ENCODE results near the gene GABRB3. TPM values are rescaled to one million over a fixed set of nuclear protein-coding genes. Genes with fewer than 3 reads are reported as not detected.

GABRB3 gene
- total RNA-seq, 1 experiment from 2014 or later = 0.13 TPM

GRCh38 chr15:26630857-26631256, 142.0 kb downstream of the GABRB3 start:
- Histone ChIP-seq H3K4me3 (ENCODE audit: low read depth in 2 of 2, low read length in 2 of 2) (no peak overlapping the region), H3K4me1 (ENCODE audit: control insufficient read depth, insufficient read depth, low read length) (no peaks in the 10 kb centered on the region), H3K27me3 (ENCODE audit: control insufficient read depth, insufficient read depth, low read length) (no peaks in the 10 kb centered on the region), H3K9me3 (ENCODE audit: control insufficient read depth, insufficient read depth, low read depth, low read length) (no peaks in the 10 kb centered on the region), H3K36me3 (ENCODE audit: control insufficient read depth, insufficient read depth, low read length) (no peaks in the 10 kb centered on the region), H3K27ac (ENCODE audit: low read length) (no peak overlapping the region)
- in situ Hi-C loops (cut with HindIII; ENCODE audit: low pct_unique_long_range_greater_than_20kb, low sequenced_read_pairs) = no loop called here
- ChIA-PET POLR2A (no interaction called here), CTCF (no interaction called here)
- DNase-seq (ENCODE audit: low read depth, low spot score) (no peak), ATAC-seq (no peak)
- TF ChIP-seq TCF7L2 (IDR thresholded peaks at IDR 0.05; ENCODE audit: low read depth, low read length) (no peak), CTCF (IDR thresholded peaks at IDR 0.05) (no peak), SIN3A (IDR thresholded peaks at IDR 0.05; ENCODE audit: borderline replicate concordance, insufficient read depth, low read depth, low read length) (no peak), POLR2AphosphoS5 (IDR thresholded peaks at IDR 0.05; ENCODE audit: low read depth, low read length) (no peak)
- TF ChIP-seq, protein P1, sequence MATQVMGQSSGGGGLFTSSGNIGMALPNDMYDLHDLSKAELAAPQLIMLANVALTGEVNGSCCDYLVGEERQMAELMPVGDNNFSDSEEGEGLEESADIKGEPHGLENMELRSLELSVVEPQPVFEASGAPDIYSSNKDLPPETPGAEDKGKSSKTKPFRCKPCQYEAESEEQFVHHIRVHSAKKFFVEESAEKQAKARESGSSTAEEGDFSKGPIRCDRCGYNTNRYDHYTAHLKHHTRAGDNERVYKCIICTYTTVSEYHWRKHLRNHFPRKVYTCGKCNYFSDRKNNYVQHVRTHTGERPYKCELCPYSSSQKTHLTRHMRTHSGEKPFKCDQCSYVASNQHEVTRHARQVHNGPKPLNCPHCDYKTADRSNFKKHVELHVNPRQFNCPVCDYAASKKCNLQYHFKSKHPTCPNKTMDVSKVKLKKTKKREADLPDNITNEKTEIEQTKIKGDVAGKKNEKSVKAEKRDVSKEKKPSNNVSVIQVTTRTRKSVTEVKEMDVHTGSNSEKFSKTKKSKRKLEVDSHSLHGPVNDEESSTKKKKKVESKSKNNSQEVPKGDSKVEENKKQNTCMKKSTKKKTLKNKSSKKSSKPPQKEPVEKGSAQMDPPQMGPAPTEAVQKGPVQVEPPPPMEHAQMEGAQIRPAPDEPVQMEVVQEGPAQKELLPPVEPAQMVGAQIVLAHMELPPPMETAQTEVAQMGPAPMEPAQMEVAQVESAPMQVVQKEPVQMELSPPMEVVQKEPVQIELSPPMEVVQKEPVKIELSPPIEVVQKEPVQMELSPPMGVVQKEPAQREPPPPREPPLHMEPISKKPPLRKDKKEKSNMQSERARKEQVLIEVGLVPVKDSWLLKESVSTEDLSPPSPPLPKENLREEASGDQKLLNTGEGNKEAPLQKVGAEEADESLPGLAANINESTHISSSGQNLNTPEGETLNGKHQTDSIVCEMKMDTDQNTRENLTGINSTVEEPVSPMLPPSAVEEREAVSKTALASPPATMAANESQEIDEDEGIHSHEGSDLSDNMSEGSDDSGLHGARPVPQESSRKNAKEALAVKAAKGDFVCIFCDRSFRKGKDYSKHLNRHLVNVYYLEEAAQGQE (IDR thresholded peaks at IDR 0.05; ENCODE audit: insufficient read depth in 1 of 2, low read depth in 2 of 2, low read length in 1 of 2) = no peak
- BruUV-seq (replicated peaks) = no TSS peak
- intact Hi-C loops (cut with micrococcal nuclease; ENCODE audit: unreplicated experiment) = no loop called here

- no peak overlapping the region for H3K4me3 ChIP-seq (ENCODE audit: low read depth in 2 of 2, low read length in 2 of 2)
- TF ChIP-seq SIN3A (IDR thresholded peaks at IDR 0.05; ENCODE audit: borderline replicate concordance, insufficient read depth, low read depth, low read length) (no peak), TCF7L2 (IDR thresholded peaks at IDR 0.05; ENCODE audit: low read depth, low read length) (no peak), CTCF (IDR thresholded peaks at IDR 0.05) (no peak), POLR2AphosphoS5 (IDR thresholded peaks at IDR 0.05; ENCODE audit: low read depth, low read length) (no peak)
- TF ChIP-seq, protein P1 (IDR thresholded peaks at IDR 0.05; ENCODE audit: insufficient read depth in 1 of 2, low read depth in 2 of 2, low read length in 1 of 2) = no peak
- intact Hi-C loops (cut with micrococcal nuclease; ENCODE audit: unreplicated experiment) (no loop called here), in situ Hi-C loops (cut with HindIII; ENCODE audit: low pct_unique_long_range_greater_than_20kb, low sequenced_read_pairs) (no loop called here)
- ChIA-PET CTCF (no interaction called here), POLR2A (no interaction called here)
- no peaks in the 10 kb centered on the region for H3K36me3 ChIP-seq (ENCODE audit: control insufficient read depth, insufficient read depth, low read length)
- ATAC-seq (no peak), DNase-seq (ENCODE audit: low read depth, low spot score) (no peak)
- H3K9me3 ChIP-seq (ENCODE audit: control insufficient read depth, insufficient read depth, low read depth, low read length) = no peaks in the 10 kb centered on the region
- H3K27me3 ChIP-seq (ENCODE audit: control insufficient read depth, insufficient read depth, low read length) = no peaks in the 10 kb centered on the region
- H3K27ac ChIP-seq (ENCODE audit: low read length) = no peak overlapping the region
- BruUV-seq (replicated peaks) = no TSS peak
- H3K4me1 ChIP-seq (ENCODE audit: control insufficient read depth, insufficient read depth, low read length) = no peaks in the 10 kb centered on the region
Measured at GRCh38 chr15:26628879-26629529, 143.9 kb downstream of the GABRB3 start.

All from Panc1 (cell line).